Neural progenitor cell (in vitro differentiated cells): Measurements from ENCODE around the gene UMOD. TPM values are rescaled to one million over a fixed set of nuclear protein-coding genes. Genes with fewer than 3 reads are reported as not detected.

Experiments
- DNase-seq: peaks from one replicate; pipeline ENCODE4 v3.0.0-alpha.2; 2016; ENCODE audit warnings: low spot score
- H2AFZ ChIP-seq: fragments of 200-600 bp; sonication (generic); replicated peaks from 2 replicates; pipeline ENCODE4 v1.6.1; 2016; ENCODE audit warnings: antibody characterized with exemption
- H3F3A ChIP-seq: fragments of 200-600 bp; sonication (generic); 2 replicates; pipeline ENCODE4 v1.6.1; 2016; ENCODE audit warnings: antibody characterized with exemption, low read depth
- H3K27ac ChIP-seq: fragments of 200-600 bp; sonication (generic); 2 replicates; pipeline ENCODE4 v1.5.1; 2016; ENCODE audit warnings: mild to moderate bottlenecking
- H3K27me3 ChIP-seq: fragments of 200-600 bp; sonication (generic); 2 replicates; pipeline ENCODE4 v1.6.1; 2016; ENCODE audit warnings: mild to moderate bottlenecking, moderate library complexity
- H3K36me3 ChIP-seq: fragments of 200-600 bp; sonication (generic); 2 replicates; pipeline ENCODE4 v1.5.1; 2016
- H3K4me1 ChIP-seq: fragments of 200-600 bp; sonication (generic); 2 replicates; pipeline ENCODE4 v1.6.1; 2016; ENCODE audit warnings: mixed run types
- H3K4me2 ChIP-seq: fragments of 200-600 bp; sonication (generic); 2 replicates; pipeline ENCODE4 v1.6.1; 2016
- H3K4me3 ChIP-seq: fragments of 200-600 bp; sonication (generic); 2 replicates; pipeline ENCODE4 v1.5.1; 2016
- H3K79me2 ChIP-seq: fragments of 200-600 bp; sonication (generic); 2 replicates; pipeline ENCODE4 v1.6.1; 2016; ENCODE audit warnings: low read depth
- H3K9ac ChIP-seq: fragments of 200-600 bp; sonication (generic); 2 replicates; pipeline ENCODE4 v1.6.1; 2016
- H3K9me3 ChIP-seq: fragments of 200-600 bp; sonication (generic); 2 replicates; pipeline ENCODE4 v1.5.1; 2016; ENCODE audit warnings: low read depth
- H4K20me1 ChIP-seq: fragments of 200-600 bp; sonication (generic); 2 replicates; pipeline ENCODE4 v1.6.1; 2016; ENCODE audit warnings: low read depth
- H3K27ac Mint-ChIP-seq: 3 replicates; pipeline ENCODE4 v1.8.0; 2021; ENCODE audit warnings: mixed read lengths
- H3K27me3 Mint-ChIP-seq: 2 replicates; pipeline ENCODE4 v1.8.0; 2022; ENCODE audit warnings: low read depth, mild to moderate bottlenecking, inconsistent platforms, moderate library complexity, mixed read lengths; ENCODE audit not compliant: insufficient read depth
- H3K36me3 Mint-ChIP-seq: 3 replicates; pipeline ENCODE4 v1.8.0; 2021; ENCODE audit warnings: mixed read lengths
- H3K4me1 Mint-ChIP-seq: 3 replicates; pipeline ENCODE4 v1.8.0; 2021; ENCODE audit warnings: mixed read lengths
- H3K4me3 Mint-ChIP-seq: 3 replicates; pipeline ENCODE4 v1.8.0; 2021; ENCODE audit warnings: mild to moderate bottlenecking, moderate library complexity, mixed read lengths
- H3K9me3 Mint-ChIP-seq: 3 replicates; pipeline ENCODE4 v1.8.0; 2020; ENCODE audit warnings: mixed read lengths
- CTCF ChIP-seq: fragments of 200-600 bp; sonication (generic); IDR thresholded peaks from 2 replicates; pipeline ENCODE4 v1.5.1; 2017; ENCODE audit warnings: antibody characterized with exemption, mild to moderate bottlenecking
- EZH2 ChIP-seq: fragments of 200-600 bp; sonication (generic); IDR thresholded peaks from 2 replicates; pipeline ENCODE4 v1.6.1; 2017; ENCODE audit warnings: antibody characterized with exemption, mild to moderate bottlenecking, moderate library complexity
- EZH2phosphoT487 ChIP-seq: fragments of 200-600 bp; sonication (generic); IDR thresholded peaks from 2 replicates; pipeline ENCODE4 v1.6.1; 2017; ENCODE audit warnings: antibody characterized with exemption
- total RNA-seq: library from RNA; depleted of rRNA; stranded (reverse); fragments of >200 nt; gene quantifications from 2 replicates; pipeline ENCODE4 v1.2.3, GENCODE V29; 2015; ENCODE audit warnings: low replicate concordance

The UMOD gene
- total RNA-seq, 1 donor from 2014 or later = not detected

- Histone ChIP-seq H3K36me3 (no peaks in the 10 kb centered on the region), H3K4me3 (no peak overlapping the region), H3K4me1 (no peaks in the 10 kb centered on the region), H3K79me2 (no peaks in the 10 kb centered on the region), H3K9me3 (no peaks in the 10 kb centered on the region), H2AFZ (no peak overlapping the region), H4K20me1 (no peaks in the 10 kb centered on the region), H3K9ac (no peak overlapping the region), H3K4me2 (no peak overlapping the region), H3F3A (no peaks in the 10 kb centered on the region), H3K27me3 (no peaks in the 10 kb centered on the region), H3K27ac (no peak overlapping the region)
- Mint-ChIP-seq H3K4me3 (no peak overlapping the region), H3K36me3 (no peaks in the 10 kb centered on the region), H3K9me3 (peaks cover 3% of the 10 kb centered on the region), H3K27ac (no peak overlapping the region), H3K27me3 (peaks cover 15% of the 10 kb centered on the region), H3K4me1 (no peaks in the 10 kb centered on the region)
- no peak for DNase-seq
- TF ChIP-seq EZH2 (no peak), EZH2phosphoT487 (no peak), CTCF (no peak)
Observed at GRCh38 chr16:20364051-20364450, 11.5 kb upstream of the UMOD start.

GRCh38 chr16:20363191-20363590, 10.7 kb upstream of the UMOD start:
- no peaks in the 10 kb centered on the region for H3K4me1 ChIP-seq
- H3K36me3 ChIP-seq = no peaks in the 10 kb centered on the region
- no peaks in the 10 kb centered on the region for H3K36me3 Mint-ChIP-seq
- no peaks in the 10 kb centered on the region for H3K4me1 Mint-ChIP-seq
- DNase-seq = no peak
- H3K9me3 ChIP-seq = no peaks in the 10 kb centered on the region
- peaks cover 15% of the 10 kb centered on the region for H3K27me3 Mint-ChIP-seq
- H3K79me2 ChIP-seq = no peaks in the 10 kb centered on the region
- peaks cover 3% of the 10 kb centered on the region for H3K9me3 Mint-ChIP-seq
- H3K4me3 ChIP-seq = no peak overlapping the region
- no peak overlapping the region for H2AFZ ChIP-seq
- no peak overlapping the region for H3K27ac Mint-ChIP-seq
- TF ChIP-seq EZH2phosphoT487 = no peak
- TF ChIP-seq EZH2 = no peak
- TF ChIP-seq CTCF = no peak
- H3K4me3 Mint-ChIP-seq = no peak overlapping the region
- no peak overlapping the region for H3K27ac ChIP-seq
- no peaks in the 10 kb centered on the region for H3F3A ChIP-seq
- H4K20me1 ChIP-seq = no peaks in the 10 kb centered on the region
- no peak overlapping the region for H3K4me2 ChIP-seq
- H3K9ac ChIP-seq = no peak overlapping the region
- no peaks in the 10 kb centered on the region for H3K27me3 ChIP-seq

- no peak overlapping the region for H3K4me2 ChIP-seq
- no peak overlapping the region for H3K9ac ChIP-seq
- Mint-ChIP-seq H3K9me3 (peaks cover 8% of the 10 kb centered on the region), H3K4me3 (no peak overlapping the region), H3K36me3 (no peaks in the 10 kb centered on the region), H3K27me3 (peaks cover 11% of the 10 kb centered on the region), H3K4me1 (no peaks in the 10 kb centered on the region), H3K27ac (no peak overlapping the region)
- H3K4me3 ChIP-seq = no peak overlapping the region
- peak; percentile 67 for DNase-seq
- H2AFZ ChIP-seq = no peak overlapping the region
- no peaks in the 10 kb centered on the region for H3K79me2 ChIP-seq
- H4K20me1 ChIP-seq = no peaks in the 10 kb centered on the region
- TF ChIP-seq CTCF = peak; percentile 73
- no peak for TF ChIP-seq EZH2
- H3F3A ChIP-seq = no peaks in the 10 kb centered on the region
- H3K9me3 ChIP-seq = no peaks in the 10 kb centered on the region
- no peak overlapping the region for H3K27ac ChIP-seq
- no peaks in the 10 kb centered on the region for H3K27me3 ChIP-seq
- no peaks in the 10 kb centered on the region for H3K36me3 ChIP-seq
- H3K4me1 ChIP-seq = no peaks in the 10 kb centered on the region
Observed at GRCh38 chr16:20359997-20360396, 7.5 kb upstream of the UMOD start.
